Neural cell (in vitro differentiated cells): Measurements from ENCODE around the gene MRPL21.

Experiments
- EP300 ChIP-seq: fragments of 450-650 bp; conservative IDR thresholded peaks from 2 replicates; pipeline ENCODE4 v1.6.1; 2014; ENCODE audit warnings: antibody characterized with exemption, mild to moderate bottlenecking, moderate library complexity; ENCODE audit not compliant: poor library complexity, severe bottlenecking
- EZH2 ChIP-seq: fragments of 200-600, 300-800 bp; shearing (Covaris generic), sonication (generic); IDR thresholded peaks from 2 replicates; pipeline ENCODE4 v1.6.1; 2014; ENCODE audit warnings: antibody characterized with exemption, low read length, borderline replicate concordance, mild to moderate bottlenecking; ENCODE audit not compliant: insufficient read depth, poor library complexity, severe bottlenecking
- POLR2AphosphoS5 ChIP-seq: IDR thresholded peaks from 2 replicates; pipeline ENCODE4 v1.6.1; 2012
- RAD21 ChIP-seq: fragments of 450-650 bp; conservative IDR thresholded peaks from 2 replicates; pipeline ENCODE4 v1.6.1; 2014; ENCODE audit warnings: antibody characterized with exemption, mild to moderate bottlenecking, moderate library complexity
- SMC3 ChIP-seq: fragments of 450-650 bp; conservative IDR thresholded peaks from 2 replicates; pipeline ENCODE4 v1.6.1; 2014; ENCODE audit warnings: antibody characterized with exemption, mild to moderate bottlenecking, moderate library complexity; ENCODE audit not compliant: poor library complexity
- TAF1 ChIP-seq: IDR thresholded peaks from 2 replicates; pipeline ENCODE4 v1.6.1; 2012; ENCODE audit warnings: low read depth
- TF ChIP-seq, protein P1 (sequence below): fragments of 450-650 bp; IDR thresholded peaks from 2 replicates; pipeline ENCODE4 v1.5.1; 2014; ENCODE audit warnings: antibody characterized with exemption, mild to moderate bottlenecking, moderate library complexity; ENCODE audit not compliant: poor library complexity, severe bottlenecking
- TF ChIP-seq, protein P2 (sequence below): IDR thresholded peaks from 2 replicates; pipeline ENCODE4 v1.6.1; 2012; ENCODE audit warnings: borderline replicate concordance

DNA sequence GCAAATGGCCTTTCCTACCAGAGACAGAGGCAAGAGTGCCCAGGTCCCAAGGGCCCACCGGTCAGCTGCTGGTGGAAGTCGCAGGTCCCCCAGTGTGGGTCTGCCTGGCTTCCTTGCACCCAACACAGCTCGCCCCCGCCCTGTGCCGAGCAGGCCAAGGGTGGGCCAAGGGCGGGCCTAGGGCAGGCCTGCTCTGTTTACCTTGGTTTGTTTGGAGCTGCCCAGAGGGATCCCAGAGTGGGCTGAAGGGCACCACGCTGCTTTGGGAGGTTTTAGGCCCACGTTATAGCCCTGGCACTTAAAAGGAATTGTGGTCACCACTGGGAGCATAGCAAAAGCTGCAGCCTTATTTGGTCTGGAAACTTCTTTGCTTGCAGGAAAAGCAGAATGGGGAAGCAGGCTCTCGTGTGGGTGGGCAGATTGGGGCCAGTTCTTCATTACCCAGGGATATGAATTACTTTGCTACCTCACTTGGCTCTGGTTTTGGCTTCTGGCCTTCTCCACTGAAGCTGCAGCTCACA is 39.2 kb upstream of the MRPL21 start:
- TF ChIP-seq EZH2, result no peak
- TF ChIP-seq, protein P1, sequence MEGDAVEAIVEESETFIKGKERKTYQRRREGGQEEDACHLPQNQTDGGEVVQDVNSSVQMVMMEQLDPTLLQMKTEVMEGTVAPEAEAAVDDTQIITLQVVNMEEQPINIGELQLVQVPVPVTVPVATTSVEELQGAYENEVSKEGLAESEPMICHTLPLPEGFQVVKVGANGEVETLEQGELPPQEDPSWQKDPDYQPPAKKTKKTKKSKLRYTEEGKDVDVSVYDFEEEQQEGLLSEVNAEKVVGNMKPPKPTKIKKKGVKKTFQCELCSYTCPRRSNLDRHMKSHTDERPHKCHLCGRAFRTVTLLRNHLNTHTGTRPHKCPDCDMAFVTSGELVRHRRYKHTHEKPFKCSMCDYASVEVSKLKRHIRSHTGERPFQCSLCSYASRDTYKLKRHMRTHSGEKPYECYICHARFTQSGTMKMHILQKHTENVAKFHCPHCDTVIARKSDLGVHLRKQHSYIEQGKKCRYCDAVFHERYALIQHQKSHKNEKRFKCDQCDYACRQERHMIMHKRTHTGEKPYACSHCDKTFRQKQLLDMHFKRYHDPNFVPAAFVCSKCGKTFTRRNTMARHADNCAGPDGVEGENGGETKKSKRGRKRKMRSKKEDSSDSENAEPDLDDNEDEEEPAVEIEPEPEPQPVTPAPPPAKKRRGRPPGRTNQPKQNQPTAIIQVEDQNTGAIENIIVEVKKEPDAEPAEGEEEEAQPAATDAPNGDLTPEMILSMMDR, result no peak
- no peak for TF ChIP-seq POLR2AphosphoS5
- no peak for TF ChIP-seq RAD21
- no peak for TF ChIP-seq SMC3
- TF ChIP-seq TAF1, result no peak
- TF ChIP-seq EP300, result no peak
- TF ChIP-seq, protein P2, sequence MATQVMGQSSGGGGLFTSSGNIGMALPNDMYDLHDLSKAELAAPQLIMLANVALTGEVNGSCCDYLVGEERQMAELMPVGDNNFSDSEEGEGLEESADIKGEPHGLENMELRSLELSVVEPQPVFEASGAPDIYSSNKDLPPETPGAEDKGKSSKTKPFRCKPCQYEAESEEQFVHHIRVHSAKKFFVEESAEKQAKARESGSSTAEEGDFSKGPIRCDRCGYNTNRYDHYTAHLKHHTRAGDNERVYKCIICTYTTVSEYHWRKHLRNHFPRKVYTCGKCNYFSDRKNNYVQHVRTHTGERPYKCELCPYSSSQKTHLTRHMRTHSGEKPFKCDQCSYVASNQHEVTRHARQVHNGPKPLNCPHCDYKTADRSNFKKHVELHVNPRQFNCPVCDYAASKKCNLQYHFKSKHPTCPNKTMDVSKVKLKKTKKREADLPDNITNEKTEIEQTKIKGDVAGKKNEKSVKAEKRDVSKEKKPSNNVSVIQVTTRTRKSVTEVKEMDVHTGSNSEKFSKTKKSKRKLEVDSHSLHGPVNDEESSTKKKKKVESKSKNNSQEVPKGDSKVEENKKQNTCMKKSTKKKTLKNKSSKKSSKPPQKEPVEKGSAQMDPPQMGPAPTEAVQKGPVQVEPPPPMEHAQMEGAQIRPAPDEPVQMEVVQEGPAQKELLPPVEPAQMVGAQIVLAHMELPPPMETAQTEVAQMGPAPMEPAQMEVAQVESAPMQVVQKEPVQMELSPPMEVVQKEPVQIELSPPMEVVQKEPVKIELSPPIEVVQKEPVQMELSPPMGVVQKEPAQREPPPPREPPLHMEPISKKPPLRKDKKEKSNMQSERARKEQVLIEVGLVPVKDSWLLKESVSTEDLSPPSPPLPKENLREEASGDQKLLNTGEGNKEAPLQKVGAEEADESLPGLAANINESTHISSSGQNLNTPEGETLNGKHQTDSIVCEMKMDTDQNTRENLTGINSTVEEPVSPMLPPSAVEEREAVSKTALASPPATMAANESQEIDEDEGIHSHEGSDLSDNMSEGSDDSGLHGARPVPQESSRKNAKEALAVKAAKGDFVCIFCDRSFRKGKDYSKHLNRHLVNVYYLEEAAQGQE, result no peak
